ENCODE results near the gene GMDS. TPM values are rescaled to one million over a fixed set of nuclear protein-coding genes. Genes with fewer than 3 reads are reported as not detected.

GMDS gene
- total and polyA plus RNA-seq, 4 donors = 7.3 to 28.3 (median 16.1) TPM

GRCh38 chr6:2042956-2043648 lies 202.3 kb downstream of the GMDS start:
- H3K9ac ChIP-seq (ENCODE audit: insufficient read depth in 1 of 2, low read length in 2 of 2) = no peak overlapping the region
- H3K9me3 ChIP-seq (ENCODE audit: control insufficient read depth in 4 of 4, insufficient read depth in 3 of 4, low read length in 3 of 4) = peaks cover 0 to 3% (median 0%) of the 10 kb centered on the region in 4 donors
- H3K27me3 ChIP-seq (ENCODE audit: control insufficient read depth in 3 of 3, insufficient read depth in 3 of 3, low read length in 2 of 3) = no peaks in the 10 kb centered on the region
- H3K36me3 ChIP-seq (ENCODE audit: control insufficient read depth in 4 of 4, insufficient read depth in 4 of 4, low read length in 4 of 4) = peaks cover 0 to 1% (median 0%) of the 10 kb centered on the region in 4 donors
- WGBS, 2 donors = 86 to 90% methylated on average over 6 of the region's 6 CpGs
- DNase-seq = no peak
- TF ChIP-seq CTCF (IDR thresholded peaks at IDR 0.05; ENCODE audit: control extremely low read depth, extremely low read depth) = no peak
- peaks cover 0 to 11% (median 0%) of the 10 kb centered on the region in 5 donors for H3K4me1 ChIP-seq (ENCODE audit: control insufficient read depth in 5 of 5, insufficient read depth in 5 of 5, low read length in 5 of 5)
- no peak overlapping the region for H3K4me3 ChIP-seq
- ATAC-seq (ENCODE audit: insufficient read depth, low FRiP score) = no peak
- H3K27ac ChIP-seq (ENCODE audit: low read depth in 1 of 2, low read length in 1 of 2) = no peak overlapping the region

GRCh38 chr6:2038092-2038491 lies 207.3 kb downstream of the GMDS start:
- peak; percentile 82 to 94 (median 89) for DNase-seq
- Histone ChIP-seq H3K4me3 (no peak overlapping the region), H3K27me3 (ENCODE audit: control insufficient read depth in 3 of 3, insufficient read depth in 3 of 3, low read length in 2 of 3) (peaks cover 0 to 5% (median 0%) of the 10 kb centered on the region in 3 donors), H3K4me1 (ENCODE audit: control insufficient read depth in 5 of 5, insufficient read depth in 5 of 5, low read length in 5 of 5) (peaks cover 0 to 38% (median 0%) of the 10 kb centered on the region in 5 donors), H3K27ac (ENCODE audit: low read depth in 1 of 2, low read length in 1 of 2) (no peak overlapping the region), H3K9ac (ENCODE audit: insufficient read depth in 1 of 2, low read length in 2 of 2) (no peak overlapping the region), H3K9me3 (ENCODE audit: control insufficient read depth in 4 of 4, insufficient read depth in 3 of 4, low read length in 3 of 4) (no peaks in the 10 kb centered on the region), H3K36me3 (ENCODE audit: control insufficient read depth in 4 of 4, insufficient read depth in 4 of 4, low read length in 4 of 4) (peaks cover 0 to 1% (median 0%) of the 10 kb centered on the region in 4 donors)
- ATAC-seq (ENCODE audit: insufficient read depth, low FRiP score) = no peak
- no peak for TF ChIP-seq CTCF (IDR thresholded peaks at IDR 0.05; ENCODE audit: control extremely low read depth, extremely low read depth)
- WGBS, 2 donors = 41 to 52% methylated on average over 8 of the region's 8 CpGs

- Histone ChIP-seq H3K4me1 (ENCODE audit: control insufficient read depth in 5 of 5, insufficient read depth in 5 of 5, low read length in 5 of 5) (peaks cover 0 to 38% (median 0%) of the 10 kb centered on the region in 5 donors), H3K27me3 (ENCODE audit: control insufficient read depth in 3 of 3, insufficient read depth in 3 of 3, low read length in 2 of 3) (peaks cover 0 to 5% (median 0%) of the 10 kb centered on the region in 3 donors), H3K9ac (ENCODE audit: insufficient read depth in 1 of 2, low read length in 2 of 2) (no peak overlapping the region), H3K36me3 (ENCODE audit: control insufficient read depth in 4 of 4, insufficient read depth in 4 of 4, low read length in 4 of 4) (peaks cover 0 to 1% (median 0%) of the 10 kb centered on the region in 4 donors), H3K9me3 (ENCODE audit: control insufficient read depth in 4 of 4, insufficient read depth in 3 of 4, low read length in 3 of 4) (no peaks in the 10 kb centered on the region), H3K4me3 (no peak overlapping the region), H3K27ac (ENCODE audit: low read depth in 1 of 2, low read length in 1 of 2) (no peak overlapping the region)
- no peak for TF ChIP-seq CTCF (IDR thresholded peaks at IDR 0.05; ENCODE audit: control extremely low read depth, extremely low read depth)
- ATAC-seq (ENCODE audit: insufficient read depth, low FRiP score) = no peak
- DNase-seq = peak; percentile 32 to 73 (median 68)
- 85% methylated on average over 10 of the region's 10 CpGs for WGBS, 2 donors
Observed at GRCh38 chr6:2037237-2037926, 208.0 kb downstream of the GMDS start.

Data from lung (tissue), 12 donors.